T-helper 22 cell (primary cell): ENCODE data around the gene SLC22A12.

Experiments used
- DNase-seq: peaks from one replicate; pipeline ENCODE4 v3.0.0-alpha.2; 2020; ENCODE audit warnings: low read depth

Gene SLC22A12

GRCh38 chr11:64563966-64564365 is 27.1 kb upstream of the SLC22A12 start:
- DNase-seq, result no peak

GRCh38 chr11:64564419-64564818 is 26.6 kb upstream of the SLC22A12 start:
- DNase-seq, result no peak

GRCh38 chr11:64564947-64565889 is 25.8 kb upstream of the SLC22A12 start:
- no peak for DNase-seq

- DNase-seq, result no peak
Observed at GRCh38 chr11:64566042-64566914, 24.7 kb upstream of the SLC22A12 start.

- no peak for DNase-seq
Observed at GRCh38 chr11:64566915-64567891, 23.8 kb upstream of the SLC22A12 start.

- DNase-seq, result no peak
Observed at GRCh38 chr11:64568041-64568571, 22.9 kb upstream of the SLC22A12 start.

GRCh38 chr11:64568584-64569140 is 22.4 kb upstream of the SLC22A12 start:
- no peak for DNase-seq

- DNase-seq, result no peak
Observed at GRCh38 chr11:64569300-64569970, 21.6 kb upstream of the SLC22A12 start.

GRCh38 chr11:64570341-64570740 is 20.7 kb upstream of the SLC22A12 start:
- DNase-seq, result no peak

- DNase-seq, result no peak
Observed at GRCh38 chr11:64571050-64571409, 20.0 kb upstream of the SLC22A12 start.

GRCh38 chr11:64571410-64572091 is 19.5 kb upstream of the SLC22A12 start:
- DNase-seq, result no peak

- no peak for DNase-seq
Observed at GRCh38 chr11:64572143-64572542, 18.9 kb upstream of the SLC22A12 start.

- no peak for DNase-seq
Observed at GRCh38 chr11:64577202-64577601, 13.8 kb upstream of the SLC22A12 start.

GRCh38 chr11:64580412-64580811 is 10.6 kb upstream of the SLC22A12 start:
- no peak for DNase-seq

GRCh38 chr11:64581057-64581523 is 9.9 kb upstream of the SLC22A12 start:
- no peak for DNase-seq

- DNase-seq, result no peak
Observed at GRCh38 chr11:64582885-64583284, 8.1 kb upstream of the SLC22A12 start.

GRCh38 chr11:64583296-64584262 is 7.4 kb upstream of the SLC22A12 start:
- no peak for DNase-seq

- no peak for DNase-seq
Observed at GRCh38 chr11:64585150-64585549, 5.9 kb upstream of the SLC22A12 start.

- DNase-seq, result no peak
Observed at GRCh38 chr11:64586366-64586765, 4.7 kb upstream of the SLC22A12 start.
